ENCODE data around the gene RPS6KL1. TPM values are rescaled to one million over a fixed set of nuclear protein-coding genes. Genes with fewer than 3 reads are reported as not detected.

The RPS6KL1 gene
- total RNA-seq, 4 donors from 2014 or later = 0.86 to 7.5 (median 1.8) TPM

- Histone ChIP-seq H3K36me3 (no peaks in the 10 kb centered on the region), H3K9me3 (no peaks in the 10 kb centered on the region), H3K4me1 (peaks cover 26% of the 10 kb centered on the region), H3K27ac (no peak overlapping the region), H3K4me3 (no peak overlapping the region), H3K27me3 (no peaks in the 10 kb centered on the region)
- no peak for TF ChIP-seq EP300 (IDR thresholded peaks at IDR 0.05)
- TF ChIP-seq POLR2A (IDR thresholded peaks at IDR 0.05) = no peak
- TF ChIP-seq CTCF (IDR thresholded peaks at IDR 0.05) = no peak
- no peak for TF ChIP-seq POLR2AphosphoS5 (IDR thresholded peaks at IDR 0.05)
- no peak for DNase-seq (ENCODE audit: low spot score in 2 of 2)
- 49% methylated on average over 4 of the region's 4 CpGs for WGBS
These were observed 37.7 kb upstream of the RPS6KL1 start for GRCh38 chr14:74960736-74961135.

DNA sequence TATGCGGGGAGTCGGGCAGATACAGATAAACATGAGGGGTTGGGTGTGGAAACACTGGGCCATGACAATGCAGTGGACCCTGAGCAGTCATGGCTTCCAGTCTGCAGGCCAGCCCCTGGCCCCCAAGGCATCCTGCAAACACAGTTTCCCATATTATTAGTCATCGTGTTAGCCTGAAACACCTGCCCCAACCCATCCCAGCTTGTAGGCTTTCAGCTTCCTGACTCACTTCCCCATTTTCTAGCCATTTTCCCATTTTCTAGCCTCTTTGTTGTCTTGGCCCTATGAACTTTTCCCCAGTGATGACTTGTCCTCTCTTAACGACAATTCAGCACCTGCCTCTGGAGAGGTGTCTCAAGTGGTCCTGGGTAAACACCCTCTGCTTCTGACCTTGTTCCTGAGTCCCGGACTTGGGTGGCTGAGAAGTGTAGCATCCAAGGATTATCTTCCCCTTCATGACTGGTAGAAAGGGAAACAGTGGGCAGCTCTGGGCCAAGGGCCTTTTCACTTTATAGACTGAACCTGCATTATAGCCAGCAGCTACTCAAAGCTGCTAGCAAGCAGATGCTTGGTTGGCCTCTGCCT, 36.6 kb upstream of the RPS6KL1 start:
- H3K27ac ChIP-seq = no peak overlapping the region
- H3K4me1 ChIP-seq = peaks cover 31% of the 10 kb centered on the region
- no peak for DNase-seq (ENCODE audit: low spot score in 2 of 2)
- no peak overlapping the region for H3K4me3 ChIP-seq
- 63% methylated on average over 5 of the region's 5 CpGs for WGBS
- no peaks in the 10 kb centered on the region for H3K27me3 ChIP-seq
- no peaks in the 10 kb centered on the region for H3K36me3 ChIP-seq
- no peaks in the 10 kb centered on the region for H3K9me3 ChIP-seq
- TF ChIP-seq CTCF (IDR thresholded peaks at IDR 0.05) (no peak), EP300 (IDR thresholded peaks at IDR 0.05) (no peak), POLR2AphosphoS5 (IDR thresholded peaks at IDR 0.05) (no peak), POLR2A (IDR thresholded peaks at IDR 0.05) (no peak)

DNA sequence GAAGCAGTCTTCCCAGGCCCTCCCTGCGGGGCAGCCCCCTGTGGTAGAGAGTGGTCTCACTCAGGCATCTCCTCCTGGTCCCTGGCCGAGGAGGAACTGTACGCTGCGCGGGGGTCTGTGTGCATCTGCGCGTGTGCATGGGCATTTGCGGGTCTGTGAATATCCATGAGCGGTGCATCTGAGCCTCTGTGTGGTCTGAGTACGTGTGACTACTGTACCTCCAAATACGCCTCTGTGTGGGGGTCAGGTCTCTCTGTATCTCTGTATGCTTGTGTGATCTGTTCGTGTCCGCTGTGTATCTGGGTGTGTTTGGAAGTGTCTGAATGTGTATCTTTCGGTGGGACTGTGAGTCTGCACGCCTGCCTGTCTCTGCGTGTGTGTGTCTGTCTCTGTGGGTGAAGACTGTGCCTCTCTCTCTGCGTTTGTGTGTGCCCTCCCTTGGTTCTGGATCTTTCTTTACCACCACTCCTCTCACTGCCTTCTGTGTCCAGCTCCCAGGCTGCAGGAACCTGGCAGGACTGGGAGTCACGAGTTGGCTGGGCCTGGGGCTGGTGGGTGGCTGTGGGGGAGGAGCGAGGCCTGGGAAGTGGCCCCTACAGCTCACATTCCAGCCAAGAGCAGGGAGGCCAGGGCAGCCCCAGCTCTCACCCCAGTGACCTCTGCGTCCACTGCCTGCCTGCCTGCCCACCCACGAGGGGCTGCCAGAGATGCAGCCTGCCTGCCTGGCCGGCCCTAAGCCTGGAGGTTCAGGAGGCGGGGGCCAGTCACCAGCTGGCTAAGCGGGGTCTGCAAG, 33.4 kb upstream of the RPS6KL1 start:
- no peak for DNase-seq (ENCODE audit: low spot score in 2 of 2)
- 87% methylated on average over 13 of the region's 24 CpGs for WGBS
- Histone ChIP-seq H3K4me1 (peaks cover 42% of the 10 kb centered on the region), H3K27me3 (no peaks in the 10 kb centered on the region), H3K9me3 (no peaks in the 10 kb centered on the region), H3K36me3 (no peaks in the 10 kb centered on the region), H3K27ac (no peak overlapping the region), H3K4me3 (peak overlapping the region; percentile 68)
- TF ChIP-seq POLR2A (IDR thresholded peaks at IDR 0.05) (no peak), EP300 (IDR thresholded peaks at IDR 0.05) (no peak), CTCF (IDR thresholded peaks at IDR 0.05) (no peak), POLR2AphosphoS5 (IDR thresholded peaks at IDR 0.05) (no peak)

GRCh38 chr14:74956027-74956279, 32.9 kb upstream of the RPS6KL1 start:
- WGBS = 81% methylated on average over 8 of the region's 9 CpGs

DNA sequence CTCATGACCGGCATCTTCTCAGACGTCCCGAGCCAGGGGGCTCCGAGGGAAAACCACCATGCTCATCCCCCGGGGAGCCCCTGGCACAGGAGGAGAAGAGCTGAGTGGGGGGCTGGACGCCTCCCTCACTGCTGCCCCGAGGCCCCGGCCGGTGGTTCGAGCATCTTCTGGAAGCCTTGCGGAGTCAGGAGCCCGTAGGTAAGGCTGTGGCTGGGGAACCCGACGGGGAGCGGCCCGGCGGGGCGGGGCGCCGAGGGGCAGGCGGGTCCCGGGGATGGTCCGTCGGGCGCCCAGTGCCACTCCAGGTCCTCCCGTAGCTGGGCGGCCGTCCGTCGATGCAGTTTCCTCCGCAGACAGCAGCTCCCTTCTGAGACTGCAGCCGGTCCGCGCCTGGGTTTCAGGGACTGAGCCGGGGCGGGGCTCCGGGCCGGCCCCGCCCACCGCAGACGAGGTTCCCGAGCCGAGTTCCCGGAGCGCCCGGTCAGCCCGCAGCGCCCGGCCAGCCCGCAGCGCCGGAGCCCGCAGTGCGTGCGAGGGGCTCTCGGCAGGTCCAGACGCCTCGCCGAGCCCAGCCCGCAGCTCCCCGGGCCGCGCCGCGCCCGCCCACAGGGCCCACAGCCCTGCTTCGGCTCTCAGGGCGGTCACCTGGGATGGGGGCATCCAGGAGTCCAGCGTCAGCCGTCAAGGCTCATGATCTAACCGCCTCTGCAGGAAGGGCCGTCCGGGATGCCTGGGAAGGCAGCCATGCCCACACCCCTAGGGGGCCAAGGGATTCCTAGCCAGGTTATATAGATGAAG, 32.4 kb upstream of the RPS6KL1 start, which contains the start of gene PGF:
PGF (minus strand) TSS at position 369 of the 798 bp plus-strand sequence; CDS start at position 14, 355 bp downstream.
- DNase-seq (ENCODE audit: low spot score in 2 of 2) = no peak
- H3K27me3 ChIP-seq = no peaks in the 10 kb centered on the region
- no peaks in the 10 kb centered on the region for H3K9me3 ChIP-seq
- TF ChIP-seq EP300 (IDR thresholded peaks at IDR 0.05) (no peak), CTCF (IDR thresholded peaks at IDR 0.05) (no peak), POLR2AphosphoS5 (IDR thresholded peaks at IDR 0.05) (no peak), POLR2A (IDR thresholded peaks at IDR 0.05) (peak in 1 of 2 donors; percentile 28)
- no peaks in the 10 kb centered on the region for H3K36me3 ChIP-seq
- WGBS = 3% methylated on average over 35 of the region's 73 CpGs
- peak within 1 kb of the TSS; percentile 68 for H3K4me3 ChIP-seq
- no peak within 1 kb of the TSS for H3K27ac ChIP-seq
- peaks cover 42% of the 10 kb centered on the region for H3K4me1 ChIP-seq

More at GRCh38 chr14:74956027-74956279, 32.9 kb upstream of the RPS6KL1 start:
- H3K27ac ChIP-seq = no peak overlapping the region
- no peaks in the 10 kb centered on the region for H3K9me3 ChIP-seq
- H3K27me3 ChIP-seq = no peaks in the 10 kb centered on the region
- peak overlapping the region; percentile 68 for H3K4me3 ChIP-seq
- H3K4me1 ChIP-seq = peaks cover 42% of the 10 kb centered on the region
- no peaks in the 10 kb centered on the region for H3K36me3 ChIP-seq
- TF ChIP-seq POLR2AphosphoS5 (IDR thresholded peaks at IDR 0.05) = no peak
- no peak for DNase-seq (ENCODE audit: low spot score in 2 of 2)

Measured in suprapubic skin (tissue), 4 donors.